Liver (tissue), 3 donors: Measurements from ENCODE around the gene SNAP47.

ENCODE experiments used
- ATF3 ChIP-seq: IDR thresholded peaks from 2 replicates; pipeline ENCODE4 v1.6.1; 2016; ENCODE audit warnings: antibody characterized with exemption
- CTCF ChIP-seq: fragments of 150-350 bp; IDR thresholded peaks from 2 replicates; pipeline ENCODE4 v1.5.1; 2017; ENCODE audit warnings: improper control_type of control experiment, low read depth, low read length; ENCODE audit not compliant: missing input control
- FOXA2 ChIP-seq: IDR thresholded peaks from 2 replicates; pipeline ENCODE4 v1.6.1; 2016; ENCODE audit warnings: antibody characterized with exemption
- GABPA ChIP-seq, 2 donors: IDR thresholded peaks in 1 of 2; conservative IDR thresholded peaks in 1 of 2; 2 replicates each; pipeline ENCODE4 v1.6.1; 2016; ENCODE audit warnings: antibody characterized with exemption in 2 of 2, mild to moderate bottlenecking in 1 of 2, moderate library complexity in 1 of 2
- HNF4A ChIP-seq, 2 donors: conservative IDR thresholded peaks; 2 replicates each; pipeline ENCODE4 v1.6.1; 2016; ENCODE audit warnings: antibody characterized with exemption in 2 of 2, mild to moderate bottlenecking in 2 of 2
- JUND ChIP-seq, 2 donors: IDR thresholded peaks; 2 replicates each; pipeline ENCODE4 v1.6.1; 2016; ENCODE audit warnings: antibody characterized with exemption in 2 of 2
- MAX ChIP-seq: IDR thresholded peaks from 2 replicates; pipeline ENCODE4 v1.6.1; 2016; ENCODE audit warnings: antibody characterized with exemption
- RAD21 ChIP-seq, 2 donors: IDR thresholded peaks; 2 replicates each; pipeline ENCODE4 v1.6.1; 2016; ENCODE audit warnings: antibody characterized with exemption in 2 of 2, mild to moderate bottlenecking in 2 of 2
- SP1 ChIP-seq: IDR thresholded peaks from 2 replicates; pipeline ENCODE4 v1.6.1; 2018; ENCODE audit warnings: antibody characterized with exemption, mild to moderate bottlenecking
- TAF1 ChIP-seq: conservative IDR thresholded peaks from 2 replicates; pipeline ENCODE4 v1.6.1; 2016; ENCODE audit warnings: antibody characterized with exemption, mild to moderate bottlenecking
- YY1 ChIP-seq: IDR thresholded peaks from 2 replicates; pipeline ENCODE4 v1.6.1; 2016; ENCODE audit warnings: antibody characterized with exemption, mild to moderate bottlenecking
- ZBTB33 ChIP-seq: IDR thresholded peaks from 2 replicates; pipeline ENCODE4 v1.6.1; 2016; ENCODE audit warnings: antibody characterized with exemption
- TF ChIP-seq, protein P1 (sequence below): IDR thresholded peaks from 2 replicates; pipeline ENCODE4 v1.6.1; 2016; ENCODE audit warnings: antibody characterized with exemption, mild to moderate bottlenecking
- donor health status: healthy.
- donor health status: healthy.

- TF ChIP-seq CTCF (no peak), MAX (no peak), RAD21 (IDR thresholded peaks at IDR 0.05) (no peak), GABPA (IDR thresholded peaks at IDR 0.05 in 1 of 2, conservative IDR thresholded peaks at IDR 0.05 in 1 of 2) (no peak), HNF4A (conservative IDR thresholded peaks at IDR 0.05) (no peak), TAF1 (no peak), JUND (IDR thresholded peaks at IDR 0.05) (no peak), ZBTB33 (no peak), YY1 (no peak), SP1 (no peak), FOXA2 (no peak), ATF3 (no peak)
- TF ChIP-seq, protein P1, sequence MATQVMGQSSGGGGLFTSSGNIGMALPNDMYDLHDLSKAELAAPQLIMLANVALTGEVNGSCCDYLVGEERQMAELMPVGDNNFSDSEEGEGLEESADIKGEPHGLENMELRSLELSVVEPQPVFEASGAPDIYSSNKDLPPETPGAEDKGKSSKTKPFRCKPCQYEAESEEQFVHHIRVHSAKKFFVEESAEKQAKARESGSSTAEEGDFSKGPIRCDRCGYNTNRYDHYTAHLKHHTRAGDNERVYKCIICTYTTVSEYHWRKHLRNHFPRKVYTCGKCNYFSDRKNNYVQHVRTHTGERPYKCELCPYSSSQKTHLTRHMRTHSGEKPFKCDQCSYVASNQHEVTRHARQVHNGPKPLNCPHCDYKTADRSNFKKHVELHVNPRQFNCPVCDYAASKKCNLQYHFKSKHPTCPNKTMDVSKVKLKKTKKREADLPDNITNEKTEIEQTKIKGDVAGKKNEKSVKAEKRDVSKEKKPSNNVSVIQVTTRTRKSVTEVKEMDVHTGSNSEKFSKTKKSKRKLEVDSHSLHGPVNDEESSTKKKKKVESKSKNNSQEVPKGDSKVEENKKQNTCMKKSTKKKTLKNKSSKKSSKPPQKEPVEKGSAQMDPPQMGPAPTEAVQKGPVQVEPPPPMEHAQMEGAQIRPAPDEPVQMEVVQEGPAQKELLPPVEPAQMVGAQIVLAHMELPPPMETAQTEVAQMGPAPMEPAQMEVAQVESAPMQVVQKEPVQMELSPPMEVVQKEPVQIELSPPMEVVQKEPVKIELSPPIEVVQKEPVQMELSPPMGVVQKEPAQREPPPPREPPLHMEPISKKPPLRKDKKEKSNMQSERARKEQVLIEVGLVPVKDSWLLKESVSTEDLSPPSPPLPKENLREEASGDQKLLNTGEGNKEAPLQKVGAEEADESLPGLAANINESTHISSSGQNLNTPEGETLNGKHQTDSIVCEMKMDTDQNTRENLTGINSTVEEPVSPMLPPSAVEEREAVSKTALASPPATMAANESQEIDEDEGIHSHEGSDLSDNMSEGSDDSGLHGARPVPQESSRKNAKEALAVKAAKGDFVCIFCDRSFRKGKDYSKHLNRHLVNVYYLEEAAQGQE, result no peak
These were observed 1.7 kb downstream of the SNAP47 start for GRCh38 chr1:227736814-227737432.
